ENCODE results near the gene TASOR2. TPM values are rescaled to one million over a fixed set of nuclear protein-coding genes. Genes with fewer than 3 reads are reported as not detected.
A peak's percentile ranks its signal among the peaks of the same experiment; 100 is the strongest.

The TASOR2 gene
- total and polyA plus RNA-seq, 9 of the 15 experiments (the other 6 are each of a cell fraction or from before 2014, with no cell fraction given) = 12.7 to 75.3 (median 52.3) TPM

DNA sequence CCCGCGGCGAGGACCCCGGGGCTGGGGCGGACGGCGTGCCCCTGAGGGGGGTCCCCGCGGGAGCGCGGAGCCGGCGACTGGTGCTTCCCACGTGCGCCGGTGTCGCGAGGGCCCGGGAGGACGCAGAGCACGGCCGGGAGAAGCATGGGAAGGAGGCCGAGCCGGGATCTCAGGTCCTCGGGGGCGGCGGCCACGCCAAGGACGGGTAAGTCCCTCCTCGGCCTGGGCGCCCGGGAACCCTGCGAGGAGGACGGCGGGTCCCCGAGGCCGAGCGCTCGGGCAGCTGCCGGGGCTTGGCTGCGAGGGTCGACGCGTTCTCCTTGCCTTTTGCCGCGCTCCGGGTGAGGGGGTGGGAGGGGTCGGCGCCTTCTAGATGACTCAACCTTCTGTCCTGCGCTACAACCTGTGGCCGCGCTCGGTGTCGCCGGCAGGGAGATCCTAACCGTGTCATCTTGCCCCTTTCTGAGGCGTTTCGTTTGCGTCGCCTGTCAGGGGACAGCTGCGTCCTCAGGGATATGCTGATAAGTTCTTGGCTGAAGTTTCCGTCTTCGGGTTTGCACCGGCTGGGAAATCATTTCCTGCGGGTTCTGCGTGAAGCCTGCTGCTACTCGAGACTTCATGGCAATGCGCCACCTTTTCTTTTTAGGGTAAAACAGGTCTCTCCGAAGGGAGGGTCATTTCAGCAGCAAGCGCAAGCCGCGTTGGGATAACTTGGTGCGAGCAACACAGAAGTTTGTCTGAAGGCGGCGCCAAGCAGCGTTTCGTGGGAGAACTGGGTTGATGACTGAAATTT, 529 bp downstream of the TASOR2 start (continued):
- TF ChIP-seq, protein P1, sequence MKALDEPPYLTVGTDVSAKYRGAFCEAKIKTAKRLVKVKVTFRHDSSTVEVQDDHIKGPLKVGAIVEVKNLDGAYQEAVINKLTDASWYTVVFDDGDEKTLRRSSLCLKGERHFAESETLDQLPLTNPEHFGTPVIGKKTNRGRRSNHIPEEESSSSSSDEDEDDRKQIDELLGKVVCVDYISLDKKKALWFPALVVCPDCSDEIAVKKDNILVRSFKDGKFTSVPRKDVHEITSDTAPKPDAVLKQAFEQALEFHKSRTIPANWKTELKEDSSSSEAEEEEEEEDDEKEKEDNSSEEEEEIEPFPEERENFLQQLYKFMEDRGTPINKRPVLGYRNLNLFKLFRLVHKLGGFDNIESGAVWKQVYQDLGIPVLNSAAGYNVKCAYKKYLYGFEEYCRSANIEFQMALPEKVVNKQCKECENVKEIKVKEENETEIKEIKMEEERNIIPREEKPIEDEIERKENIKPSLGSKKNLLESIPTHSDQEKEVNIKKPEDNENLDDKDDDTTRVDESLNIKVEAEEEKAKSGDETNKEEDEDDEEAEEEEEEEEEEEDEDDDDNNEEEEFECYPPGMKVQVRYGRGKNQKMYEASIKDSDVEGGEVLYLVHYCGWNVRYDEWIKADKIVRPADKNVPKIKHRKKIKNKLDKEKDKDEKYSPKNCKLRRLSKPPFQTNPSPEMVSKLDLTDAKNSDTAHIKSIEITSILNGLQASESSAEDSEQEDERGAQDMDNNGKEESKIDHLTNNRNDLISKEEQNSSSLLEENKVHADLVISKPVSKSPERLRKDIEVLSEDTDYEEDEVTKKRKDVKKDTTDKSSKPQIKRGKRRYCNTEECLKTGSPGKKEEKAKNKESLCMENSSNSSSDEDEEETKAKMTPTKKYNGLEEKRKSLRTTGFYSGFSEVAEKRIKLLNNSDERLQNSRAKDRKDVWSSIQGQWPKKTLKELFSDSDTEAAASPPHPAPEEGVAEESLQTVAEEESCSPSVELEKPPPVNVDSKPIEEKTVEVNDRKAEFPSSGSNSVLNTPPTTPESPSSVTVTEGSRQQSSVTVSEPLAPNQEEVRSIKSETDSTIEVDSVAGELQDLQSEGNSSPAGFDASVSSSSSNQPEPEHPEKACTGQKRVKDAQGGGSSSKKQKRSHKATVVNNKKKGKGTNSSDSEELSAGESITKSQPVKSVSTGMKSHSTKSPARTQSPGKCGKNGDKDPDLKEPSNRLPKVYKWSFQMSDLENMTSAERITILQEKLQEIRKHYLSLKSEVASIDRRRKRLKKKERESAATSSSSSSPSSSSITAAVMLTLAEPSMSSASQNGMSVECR (CRISPR knock-in tag; IDR thresholded peaks at IDR 0.05) = peak; percentile 92
- TF ChIP-seq NFIC (IDR thresholded peaks at IDR 0.05) (peak; percentile 60), ZNF311 (CRISPR knock-in tag; IDR thresholded peaks at IDR 0.05) (peak; percentile 28; the same call in 1 of the 2 replicates), GATA2 (CRISPR knock-in tag; IDR thresholded peaks at IDR 0.05) (peak; percentile 20; the same call in 1 of the 2 replicates), ZNF316 (IDR thresholded peaks at IDR 0.05) (no peak), EGR1 (conservative IDR thresholded peaks at IDR 0.05) (peak; percentile 72), STAG1 (CRISPR knock-in tag; IDR thresholded peaks at IDR 0.05; ENCODE audit: borderline replicate concordance) (0 out of 2 replicates have a peak, but pooled peaks have one; percentile 15), ZBTB7A (IDR thresholded peaks at IDR 0.05; ENCODE audit: borderline replicate concordance, control insufficient read depth, low read depth, low read length) (0 out of 2 replicates have a peak, but pooled peaks have one; percentile 53), AFF1 (IDR thresholded peaks at IDR 0.05; ENCODE audit: low read depth in 1 of 2, partially characterized antibody in 2 of 2) (peak in 1 of 2 experiments; percentile 43), HDAC6 (IDR thresholded peaks at IDR 0.05; ENCODE audit: low read depth, low read length) (no peak), MED1 (CRISPR knock-in tag; IDR thresholded peaks at IDR 0.05; ENCODE audit: borderline replicate concordance) (no peak), CBX8 (IDR thresholded peaks at IDR 0.05; ENCODE audit: borderline replicate concordance, extremely low read depth, low read depth, low read length, poor library complexity, severe bottlenecking) (no peak), TEAD4 (IDR thresholded peaks at IDR 0.05; ENCODE audit: low read length) (0 out of 2 replicates have a peak, but pooled peaks have one; percentile 33), TEAD4 (CRISPR knock-in tag; IDR thresholded peaks at IDR 0.05; ENCODE audit: borderline replicate concordance) (no peak), MECOM (CRISPR knock-in tag; IDR thresholded peaks at IDR 0.05) (no peak), KAT7 (CRISPR knock-in tag; IDR thresholded peaks at IDR 0.05; ENCODE audit: borderline replicate concordance) (0 out of 2 replicates have a peak, but pooled peaks have one; percentile 78), GTF2A2 (tag; IDR thresholded peaks at IDR 0.05) (peak; percentile 15; the same call in 1 of the 2 replicates), NR2F6 (CRISPR knock-in tag; IDR thresholded peaks at IDR 0.05) (no peak), ATF1 (CRISPR knock-in tag; IDR thresholded peaks at IDR 0.05) (no peak), ATF1 (tag; IDR thresholded peaks at IDR 0.05) (peak; percentile 60)

Data from K562 (cell line).